ENCODE data around the gene MTMR4.

DNA sequence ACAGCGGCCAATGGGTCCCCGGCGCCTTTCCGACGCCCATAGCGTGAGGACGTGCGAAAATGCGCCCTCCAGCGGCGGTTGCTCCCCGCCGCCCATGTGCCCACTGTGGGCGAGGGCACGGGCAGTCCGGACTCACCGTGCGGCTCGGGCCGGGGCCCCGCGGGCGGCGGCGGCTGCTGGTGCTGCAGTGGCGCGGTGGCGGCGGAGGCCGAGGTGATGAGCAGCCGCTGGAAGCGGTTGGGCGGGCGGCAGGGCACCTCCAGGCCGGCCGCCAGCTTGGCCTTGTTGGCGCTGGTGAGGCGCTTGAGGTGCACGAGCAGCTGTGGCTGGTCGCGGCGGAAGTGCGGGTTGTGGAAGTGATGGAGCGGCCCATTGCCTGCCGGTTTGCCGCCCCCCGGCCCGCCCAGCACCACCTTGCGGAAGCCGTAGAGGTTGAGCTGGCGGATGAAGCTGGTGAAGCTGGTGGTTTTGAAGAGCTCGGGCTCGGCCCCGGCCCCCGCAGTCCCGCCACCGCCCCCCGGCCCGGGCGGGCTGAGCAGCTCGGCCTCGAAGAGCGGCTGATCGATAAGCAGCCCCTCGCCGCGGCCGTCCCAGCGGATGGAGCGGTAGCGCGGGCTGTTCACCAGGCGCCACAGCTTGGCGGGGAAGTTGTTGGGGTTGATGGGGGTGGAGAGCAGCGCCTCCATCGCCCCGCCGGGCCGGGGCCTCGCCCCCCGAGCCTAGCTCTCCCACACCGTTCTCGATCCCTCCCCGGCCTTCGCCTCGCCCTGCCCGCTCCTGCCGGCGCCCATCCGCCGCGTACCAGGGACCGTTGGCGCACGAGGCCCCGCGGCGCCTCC is 26.6 kb downstream of the MTMR4 start, which contains the start of gene HSF5:
- TF ChIP-seq, protein P1, sequence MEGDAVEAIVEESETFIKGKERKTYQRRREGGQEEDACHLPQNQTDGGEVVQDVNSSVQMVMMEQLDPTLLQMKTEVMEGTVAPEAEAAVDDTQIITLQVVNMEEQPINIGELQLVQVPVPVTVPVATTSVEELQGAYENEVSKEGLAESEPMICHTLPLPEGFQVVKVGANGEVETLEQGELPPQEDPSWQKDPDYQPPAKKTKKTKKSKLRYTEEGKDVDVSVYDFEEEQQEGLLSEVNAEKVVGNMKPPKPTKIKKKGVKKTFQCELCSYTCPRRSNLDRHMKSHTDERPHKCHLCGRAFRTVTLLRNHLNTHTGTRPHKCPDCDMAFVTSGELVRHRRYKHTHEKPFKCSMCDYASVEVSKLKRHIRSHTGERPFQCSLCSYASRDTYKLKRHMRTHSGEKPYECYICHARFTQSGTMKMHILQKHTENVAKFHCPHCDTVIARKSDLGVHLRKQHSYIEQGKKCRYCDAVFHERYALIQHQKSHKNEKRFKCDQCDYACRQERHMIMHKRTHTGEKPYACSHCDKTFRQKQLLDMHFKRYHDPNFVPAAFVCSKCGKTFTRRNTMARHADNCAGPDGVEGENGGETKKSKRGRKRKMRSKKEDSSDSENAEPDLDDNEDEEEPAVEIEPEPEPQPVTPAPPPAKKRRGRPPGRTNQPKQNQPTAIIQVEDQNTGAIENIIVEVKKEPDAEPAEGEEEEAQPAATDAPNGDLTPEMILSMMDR (conservative IDR thresholded peaks at IDR 0.05): no peak
- no peak for TF ChIP-seq ZFX (IDR thresholded peaks at IDR 0.05)

Data from C4-2B (cell line).